Activated CD8-positive, alpha-beta T cell treated with anti-CD3 and anti-CD28 coated beads, Interleukin-2, amount 10 ng/mL, durations not matched to agents 7 days and 5 days (primary cell): ENCODE data around the gene EMC10. TPM values are rescaled to one million over a fixed set of nuclear protein-coding genes. Genes with fewer than 3 reads are reported as not detected.
A peak's percentile ranks its signal among the peaks of the same experiment; 100 is the strongest.

Experiments
- ATAC-seq: fragments of 150-1000 bp; cut with Tn5 transposase; one replicate; pipeline ENCODE4 v1.10.0; 2021; ENCODE audit warnings: moderate library complexity
- CTCF ChIA-PET: fragments of 350-600 bp; sonication (Branson Sonifier 250); formaldehyde crosslinking; loops from one replicate; lab custom pipeline; 2021; ENCODE audit warnings: antibody characterized with exemption; lab: Charles Lee
- POLR2A ChIA-PET: fragments of 350-600 bp; sonication (Branson Sonifier 250); formaldehyde crosslinking; loops from one replicate; lab custom pipeline; 2021; ENCODE audit warnings: antibody characterized with exemption; lab: Charles Lee
- DNase-seq: peaks from one replicate; pipeline ENCODE4 v3.0.0-alpha.2; 2020
- H3K27ac Mint-ChIP-seq: one replicate; pipeline ENCODE4 v1.8.0; 2021; ENCODE audit warnings: mild to moderate bottlenecking, mixed read lengths
- H3K27me3 Mint-ChIP-seq: one replicate; pipeline ENCODE4 v1.8.0; 2021; ENCODE audit warnings: low read depth, mixed read lengths
- H3K36me3 Mint-ChIP-seq: one replicate; pipeline ENCODE4 v1.8.0; 2021; ENCODE audit warnings: low read depth, mixed read lengths
- H3K4me1 Mint-ChIP-seq: one replicate; pipeline ENCODE4 v1.8.0; 2021; ENCODE audit warnings: low read depth, mixed read lengths
- H3K4me3 Mint-ChIP-seq: one replicate; pipeline ENCODE4 v1.8.0; 2021; ENCODE audit warnings: mild to moderate bottlenecking, mixed read lengths
- H3K9me3 Mint-ChIP-seq: one replicate; pipeline ENCODE4 v1.8.0; 2022; ENCODE audit warnings: mixed read lengths; ENCODE audit not compliant: insufficient read depth
- total RNA-seq, 2 experiments: library from RNA; stranded (reverse); gene quantifications; one replicate each; pipeline ENCODE4 v1.2.3, GENCODE V29; 2021

Gene EMC10
- total RNA-seq, 2 experiments from 2014 or later = 54.8 to 56.9 TPM

GRCh38 chr19:50505856-50506611, 29.7 kb downstream of the EMC10 start:
- no peak for ATAC-seq
- Mint-ChIP-seq H3K36me3 (peaks cover 7% of the 10 kb centered on the region), H3K4me3 (no peak overlapping the region), H3K27me3 (no peaks in the 10 kb centered on the region), H3K4me1 (peaks cover 14% of the 10 kb centered on the region), H3K27ac (no peak overlapping the region), H3K9me3 (no peaks in the 10 kb centered on the region)
- POLR2A ChIA-PET = no interaction called here
- no peak for DNase-seq
- CTCF ChIA-PET = no interaction called here

GRCh38 chr19:50506700-50507099, 30.4 kb downstream of the EMC10 start:
- no peak for ATAC-seq
- peaks cover 7% of the 10 kb centered on the region for H3K36me3 Mint-ChIP-seq
- no peak for DNase-seq
- H3K27ac Mint-ChIP-seq = no peak overlapping the region
- H3K4me3 Mint-ChIP-seq = no peak overlapping the region
- CTCF ChIA-PET = no interaction called here
- peaks cover 18% of the 10 kb centered on the region for H3K4me1 Mint-ChIP-seq
- H3K27me3 Mint-ChIP-seq = no peaks in the 10 kb centered on the region
- POLR2A ChIA-PET = no interaction called here
- H3K9me3 Mint-ChIP-seq = no peaks in the 10 kb centered on the region

- Mint-ChIP-seq H3K4me3 (no peak overlapping the region), H3K27ac (no peak overlapping the region), H3K36me3 (peaks cover 7% of the 10 kb centered on the region), H3K9me3 (no peaks in the 10 kb centered on the region), H3K4me1 (peaks cover 20% of the 10 kb centered on the region), H3K27me3 (no peaks in the 10 kb centered on the region)
- ATAC-seq (no peak), DNase-seq (no peak)
- ChIA-PET CTCF (no interaction called here), POLR2A (no interaction called here)
Measured at GRCh38 chr19:50507376-50507775, 31.1 kb downstream of the EMC10 start.

GRCh38 chr19:50508843-50509190, 32.5 kb downstream of the EMC10 start:
- CTCF ChIA-PET = interaction anchor here (1.9 kb wide), 1 partner anchor 152 kb away, joined by 6 read pairs; no protein-coding TSS in a partner anchor
- no peak for DNase-seq
- peaks cover 7% of the 10 kb centered on the region for H3K36me3 Mint-ChIP-seq
- peak overlapping the region; percentile 13 for H3K4me3 Mint-ChIP-seq
- peak overlapping the region; percentile 72 for H3K27ac Mint-ChIP-seq
- POLR2A ChIA-PET = interaction anchor here (0.6 kb wide), 1 partner anchor 124 kb away, joined by 3 read pairs; no protein-coding TSS in a partner anchor
- peaks cover 20% of the 10 kb centered on the region for H3K4me1 Mint-ChIP-seq
- no peak for ATAC-seq
- no peaks in the 10 kb centered on the region for H3K9me3 Mint-ChIP-seq
- no peaks in the 10 kb centered on the region for H3K27me3 Mint-ChIP-seq

- Mint-ChIP-seq H3K27ac (peak overlapping the region; percentile 64), H3K36me3 (peaks cover 7% of the 10 kb centered on the region), H3K9me3 (no peaks in the 10 kb centered on the region), H3K27me3 (no peaks in the 10 kb centered on the region), H3K4me3 (peak overlapping the region; percentile 45), H3K4me1 (peaks cover 20% of the 10 kb centered on the region)
- ATAC-seq = no peak
- POLR2A ChIA-PET = no interaction called here
- DNase-seq = no peak
- CTCF ChIA-PET = interaction anchor here (1.9 kb wide), 1 partner anchor 152 kb away, joined by 6 read pairs; no protein-coding TSS in a partner anchor
Measured at GRCh38 chr19:50509366-50509765, 33.1 kb downstream of the EMC10 start.

GRCh38 chr19:50510121-50510670, 33.9 kb downstream of the EMC10 start:
- DNase-seq (no peak), ATAC-seq (no peak)
- Mint-ChIP-seq H3K27me3 (no peaks in the 10 kb centered on the region), H3K9me3 (no peaks in the 10 kb centered on the region), H3K36me3 (peaks cover 6% of the 10 kb centered on the region), H3K27ac (peak overlapping the region; percentile 97), H3K4me3 (peak overlapping the region; percentile 94), H3K4me1 (peaks cover 22% of the 10 kb centered on the region)
- ChIA-PET POLR2A (interaction anchor here (1.7 kb wide), 1 partner anchor 126 kb away, joined by 4 read pairs; the partner anchor contains the start of gene POLD1), CTCF (interaction anchor here (1.1 to 1.9 kb wide), 3 partner anchors 29 to 153 kb away, joined by 3 to 7 read pairs (median 6); no protein-coding TSS in a partner anchor)

- DNase-seq = no peak
- H3K27me3 Mint-ChIP-seq = no peaks in the 10 kb centered on the region
- ChIA-PET CTCF (interaction anchor here (1.1 to 1.7 kb wide), 4 partner anchors 10 to 46 kb away, joined by 3 to 7 read pairs (median 4); no protein-coding TSS in a partner anchor), POLR2A (interaction anchor here (0.6 to 1.7 kb wide), 4 partner anchors 9 to 126 kb away, joined by 3 to 4 read pairs (median 3); partner anchors contain the start of gene POLD1)
- peak overlapping the region; percentile 94 for H3K4me3 Mint-ChIP-seq
- peaks cover 22% of the 10 kb centered on the region for H3K4me1 Mint-ChIP-seq
- peaks cover 5% of the 10 kb centered on the region for H3K36me3 Mint-ChIP-seq
- ATAC-seq = no peak
- no peaks in the 10 kb centered on the region for H3K9me3 Mint-ChIP-seq
- H3K27ac Mint-ChIP-seq = peak overlapping the region; percentile 97
Measured at GRCh38 chr19:50510700-50511068, 34.4 kb downstream of the EMC10 start.

- Mint-ChIP-seq H3K27me3 (no peaks in the 10 kb centered on the region), H3K27ac (peak within 1 kb of the TSS; percentile 97), H3K4me3 (peak within 1 kb of the TSS; percentile 94), H3K36me3 (peaks cover 5% of the 10 kb centered on the region), H3K4me1 (peaks cover 22% of the 10 kb centered on the region), H3K9me3 (no peaks in the 10 kb centered on the region)
- ChIA-PET CTCF (interaction anchor here (1.1 to 1.7 kb wide), 5 partner anchors 11 to 45 kb away, joined by 3 to 7 read pairs (median 4); no protein-coding TSS in a partner anchor), POLR2A (interaction anchor here (0.6 to 1.7 kb wide), 5 partner anchors 8 to 127 kb away, joined by 3 to 4 read pairs (median 3); partner anchors contain the start of gene POLD1)
- ATAC-seq (peak; percentile 97), DNase-seq (peak; percentile 99)
Measured at GRCh38 chr19:50511069-50511822, 34.9 kb downstream of the EMC10 start, which contains the start of gene JOSD2. TSS of gene JOSD2 (minus strand) at chr19:50511191. CDS start at chr19:50510431, 760 bp downstream.

- Mint-ChIP-seq H3K36me3 (peaks cover 5% of the 10 kb centered on the region), H3K4me1 (peaks cover 22% of the 10 kb centered on the region), H3K9me3 (no peaks in the 10 kb centered on the region), H3K27ac (peak overlapping the region; percentile 37), H3K27me3 (no peaks in the 10 kb centered on the region), H3K4me3 (no peak overlapping the region)
- CTCF ChIA-PET = interaction anchor here (1.6 kb wide), 2 partner anchors 25 kb away, joined by 4 to 5 read pairs; no protein-coding TSS in a partner anchor
- POLR2A ChIA-PET = interaction anchor here (1.7 kb wide), 1 partner anchor 128 kb away, joined by 4 read pairs; the partner anchor contains the start of gene POLD1
- DNase-seq (no peak), ATAC-seq (no peak)
Measured at GRCh38 chr19:50512112-50512998, 36.0 kb downstream of the EMC10 start.

GRCh38 chr19:50512999-50513745, 36.9 kb downstream of the EMC10 start:
- no peaks in the 10 kb centered on the region for H3K27me3 Mint-ChIP-seq
- peak overlapping the region; percentile 37 for H3K27ac Mint-ChIP-seq
- peaks cover 20% of the 10 kb centered on the region for H3K4me1 Mint-ChIP-seq
- CTCF ChIA-PET = interaction anchor here (1.6 kb wide), 1 partner anchor 25 kb away, joined by 4 read pairs; no protein-coding TSS in a partner anchor
- no peak for DNase-seq
- no peak for ATAC-seq
- POLR2A ChIA-PET = no interaction called here
- H3K9me3 Mint-ChIP-seq = no peaks in the 10 kb centered on the region
- no peak overlapping the region for H3K4me3 Mint-ChIP-seq
- H3K36me3 Mint-ChIP-seq = peaks cover 5% of the 10 kb centered on the region
